DOHH2 (cell line): ENCODE measurements around the gene BUD13.

Experiments used
- EZH2phosphoT487 ChIP-seq: fragments of 200-600 bp; sonication (generic); IDR thresholded peaks from 2 replicates; pipeline ENCODE4 v1.6.1; 2017; ENCODE audit warnings: borderline replicate concordance, mild to moderate bottlenecking, antibody characterized with exemption, low read length, moderate library complexity, mixed read lengths
- TF ChIP-seq, protein P1 (sequence below): fragments of 200-600 bp; sonication (generic); IDR thresholded peaks from one replicate; pipeline ENCODE4 v1.5.1; 2014; ENCODE audit warnings: antibody characterized with exemption, mild to moderate bottlenecking, low read depth, low read length; ENCODE audit not compliant: poor library complexity, severe bottlenecking

DNA sequence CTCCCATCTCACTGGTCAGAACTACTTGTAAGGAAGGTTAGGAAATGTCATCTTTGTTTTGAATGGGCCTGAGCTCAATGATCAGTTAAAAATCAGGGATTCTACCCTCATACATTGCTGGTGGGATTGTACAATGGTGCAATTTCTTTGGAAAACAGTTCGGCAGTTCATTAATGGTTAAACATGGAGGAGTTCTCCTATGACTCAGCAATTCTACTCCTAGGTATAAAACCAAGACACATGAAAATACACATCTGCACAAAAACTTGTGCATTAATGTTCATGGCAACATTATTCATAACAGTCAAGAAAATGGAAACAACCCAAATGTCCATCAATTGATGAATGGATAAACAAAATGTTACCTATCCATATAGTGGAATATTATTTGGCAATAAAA lies 23.8 kb upstream of the BUD13 start:
- TF ChIP-seq, protein P1, sequence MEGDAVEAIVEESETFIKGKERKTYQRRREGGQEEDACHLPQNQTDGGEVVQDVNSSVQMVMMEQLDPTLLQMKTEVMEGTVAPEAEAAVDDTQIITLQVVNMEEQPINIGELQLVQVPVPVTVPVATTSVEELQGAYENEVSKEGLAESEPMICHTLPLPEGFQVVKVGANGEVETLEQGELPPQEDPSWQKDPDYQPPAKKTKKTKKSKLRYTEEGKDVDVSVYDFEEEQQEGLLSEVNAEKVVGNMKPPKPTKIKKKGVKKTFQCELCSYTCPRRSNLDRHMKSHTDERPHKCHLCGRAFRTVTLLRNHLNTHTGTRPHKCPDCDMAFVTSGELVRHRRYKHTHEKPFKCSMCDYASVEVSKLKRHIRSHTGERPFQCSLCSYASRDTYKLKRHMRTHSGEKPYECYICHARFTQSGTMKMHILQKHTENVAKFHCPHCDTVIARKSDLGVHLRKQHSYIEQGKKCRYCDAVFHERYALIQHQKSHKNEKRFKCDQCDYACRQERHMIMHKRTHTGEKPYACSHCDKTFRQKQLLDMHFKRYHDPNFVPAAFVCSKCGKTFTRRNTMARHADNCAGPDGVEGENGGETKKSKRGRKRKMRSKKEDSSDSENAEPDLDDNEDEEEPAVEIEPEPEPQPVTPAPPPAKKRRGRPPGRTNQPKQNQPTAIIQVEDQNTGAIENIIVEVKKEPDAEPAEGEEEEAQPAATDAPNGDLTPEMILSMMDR = no peak
- no peak for TF ChIP-seq EZH2phosphoT487
